A673 (cell line): Measurements from ENCODE around the gene RXRA.

ENCODE experiments used
- EZH2 ChIP-seq: fragments of 200-600 bp; sonication (generic); IDR thresholded peaks from 2 replicates; pipeline ENCODE4 v1.6.1; 2017; ENCODE audit warnings: borderline replicate concordance, low read depth, mild to moderate bottlenecking, mixed read lengths, antibody characterized with exemption, low read length; ENCODE audit not compliant: poor library complexity, severe bottlenecking
- TF ChIP-seq, protein P1 (sequence below): fragments of 300-800, 200-600 bp; sonication (generic); conservative IDR thresholded peaks from 2 replicates; pipeline ENCODE4 v1.5.1; 2017; ENCODE audit warnings: low read depth, mild to moderate bottlenecking, antibody characterized with exemption, low read length, moderate library complexity, mixed read lengths

DNA sequence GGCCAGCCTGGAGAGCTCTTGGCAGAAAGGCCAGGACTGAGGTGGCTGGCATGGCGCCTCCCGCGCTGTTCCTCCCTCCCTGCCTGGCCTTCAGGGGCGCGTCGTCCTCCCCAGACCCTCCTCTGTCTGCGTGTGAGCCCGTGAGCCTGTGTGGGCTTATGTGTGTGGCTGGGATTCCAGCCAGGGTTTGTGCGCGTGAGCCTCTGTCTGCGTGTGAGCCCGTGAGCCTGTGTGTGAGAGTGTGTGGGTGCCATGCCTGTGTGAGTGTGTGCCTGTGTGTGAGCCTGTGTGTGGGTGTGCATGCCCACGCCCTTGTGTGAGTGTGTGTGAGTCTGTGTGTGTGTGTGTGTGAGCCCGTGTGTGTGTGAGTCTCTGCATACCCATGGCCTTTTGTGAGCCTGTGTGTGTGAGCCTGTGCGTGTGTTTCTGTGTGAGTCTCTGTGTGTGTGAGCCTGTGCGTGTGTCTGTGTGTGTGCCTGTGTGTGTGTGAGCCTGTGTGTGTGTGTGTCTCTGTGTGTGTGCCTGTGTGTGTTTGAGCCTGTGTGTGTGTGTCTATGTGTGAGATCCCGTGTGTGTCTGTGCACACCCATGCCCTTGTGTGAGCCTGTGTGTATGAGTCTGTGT, 13.0 kb downstream of the RXRA start:
- TF ChIP-seq, protein P1, sequence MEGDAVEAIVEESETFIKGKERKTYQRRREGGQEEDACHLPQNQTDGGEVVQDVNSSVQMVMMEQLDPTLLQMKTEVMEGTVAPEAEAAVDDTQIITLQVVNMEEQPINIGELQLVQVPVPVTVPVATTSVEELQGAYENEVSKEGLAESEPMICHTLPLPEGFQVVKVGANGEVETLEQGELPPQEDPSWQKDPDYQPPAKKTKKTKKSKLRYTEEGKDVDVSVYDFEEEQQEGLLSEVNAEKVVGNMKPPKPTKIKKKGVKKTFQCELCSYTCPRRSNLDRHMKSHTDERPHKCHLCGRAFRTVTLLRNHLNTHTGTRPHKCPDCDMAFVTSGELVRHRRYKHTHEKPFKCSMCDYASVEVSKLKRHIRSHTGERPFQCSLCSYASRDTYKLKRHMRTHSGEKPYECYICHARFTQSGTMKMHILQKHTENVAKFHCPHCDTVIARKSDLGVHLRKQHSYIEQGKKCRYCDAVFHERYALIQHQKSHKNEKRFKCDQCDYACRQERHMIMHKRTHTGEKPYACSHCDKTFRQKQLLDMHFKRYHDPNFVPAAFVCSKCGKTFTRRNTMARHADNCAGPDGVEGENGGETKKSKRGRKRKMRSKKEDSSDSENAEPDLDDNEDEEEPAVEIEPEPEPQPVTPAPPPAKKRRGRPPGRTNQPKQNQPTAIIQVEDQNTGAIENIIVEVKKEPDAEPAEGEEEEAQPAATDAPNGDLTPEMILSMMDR, result no peak
- no peak for TF ChIP-seq EZH2
